OCI-LY3 (cell line): ENCODE data around the gene SIK3.
"Not testable (repeated sequence)": the region's sequence is repeated elsewhere in the genome, so short reads cannot be mapped to it uniquely, and the experiment has no call there.

Source experiments
- CTCF ChIP-seq: fragments of 200-600, 300-600 bp; sonication (generic); IDR thresholded peaks from 2 replicates; pipeline ENCODE4 v1.5.1; 2014; ENCODE audit warnings: antibody characterized with exemption, low read length, low read depth
- EZH2phosphoT487 ChIP-seq: fragments of 200-600 bp; shearing (Covaris generic); IDR thresholded peaks from 2 replicates; pipeline ENCODE4 v1.6.1; 2018; ENCODE audit warnings: antibody characterized with exemption, mixed run types, low read depth

- TF ChIP-seq CTCF, EZH2phosphoT487: not testable (repeated sequence)
These were observed 14.7 kb upstream of the SIK3 start for GRCh38 chr11:117112939-117113338.
